Prostate gland (tissue), 2 donors: ENCODE measurements around the gene CRY1. TPM values are rescaled to one million over a fixed set of nuclear protein-coding genes. Genes with fewer than 3 reads are reported as not detected.
A peak's percentile ranks its signal among the peaks of the same experiment; 100 is the strongest.

Experiments
- DNase-seq: peaks from one replicate; pipeline ENCODE4 v3.0.0-alpha.2; 2019; ENCODE audit warnings: low spot score
- H3K27ac ChIP-seq, 2 donors: fragments of 200-600 bp; sonication (generic); 2 replicates each; pipeline ENCODE4 v1.5.1; 2017 to 2019
- H3K27me3 ChIP-seq: fragments of 200-600 bp; sonication (generic); replicated peaks from 2 replicates; pipeline ENCODE4 v1.5.1; 2019; ENCODE audit not compliant: insufficient read depth
- H3K36me3 ChIP-seq, 2 donors: fragments of 200-600 bp; sonication (generic); 1 replicate in 1 of 2; 2 replicates in 1 of 2; pipeline versions ENCODE4 v1.5.1 to v1.8.1; 2017 to 2019
- H3K4me1 ChIP-seq: fragments of 200-600 bp; sonication (generic); replicated peaks from 2 replicates; pipeline ENCODE4 v1.5.1; 2019
- H3K4me3 ChIP-seq, 2 donors: fragments of 200-600 bp; sonication (generic); 2 replicates each; pipeline ENCODE4 v1.5.1; 2017 to 2019
- H3K9me3 ChIP-seq: fragments of 200-600 bp; sonication (generic); 2 replicates; pipeline ENCODE4 v1.5.1; 2017
- POLR2A ChIP-seq: fragments of 450-650 bp; IDR thresholded peaks from one replicate; pipeline ENCODE4 v1.6.1; 2016; ENCODE audit warnings: antibody characterized with exemption, mild to moderate bottlenecking
- POLR2AphosphoS5 ChIP-seq: sonication (generic); formaldehyde crosslinking; IDR thresholded peaks from one replicate; pipeline ENCODE4 v1.6.1; 2017; ENCODE audit warnings: antibody characterized with exemption
- WGBS: methylation state at CpG from one replicate; pipeline ENCODE4 v1.1.5; 2018; 5-methylcytosine and 5-hydroxymethylcytosine counted together
- intact Hi-C: fragments of 100-400 bp; cut with DNase I; formaldehyde crosslinking; loops from one replicate; pipeline ENCODE4 v1.14.2; 2022
- total RNA-seq, 2 donors: library from RNA; depleted of rRNA; stranded (reverse); fragments of >200 nt; gene quantifications; one replicate each; pipeline ENCODE4 v1.1.0, GENCODE V29; 2016
- TF ChIP-seq, protein P1 (sequence below), 4 experiments: fragments of 200-600 bp in 2 of 4; fragments of 450-650 bp in 2 of 4; sonication (generic) in 2 of 4; IDR thresholded peaks; 1 replicate in 3 of 4; 2 replicates in 1 of 4; pipeline ENCODE4 v1.5.1; 2016 to 2019; ENCODE audit warnings: antibody characterized with exemption in 4 of 4, mild to moderate bottlenecking in 2 of 4, moderate library complexity in 2 of 4

CRY1 gene
- total RNA-seq, 2 donors from 2014 or later, result 15.7 to 35.2 TPM

GRCh38 chr12:106978035-106978800 is 115.1 kb downstream of the CRY1 start:
- H3K4me3 ChIP-seq, result no peak overlapping the region
- no peaks in the 10 kb centered on the region for H3K9me3 ChIP-seq
- no peaks in the 10 kb centered on the region for H3K36me3 ChIP-seq
- DNase-seq, result peak; percentile 52
- H3K27ac ChIP-seq, result no peak overlapping the region
- WGBS, result 16% methylated on average over 9 of the region's 9 CpGs
- H3K4me1 ChIP-seq, result no peaks in the 10 kb centered on the region
- H3K27me3 ChIP-seq, result no peaks in the 10 kb centered on the region
- intact Hi-C loops, result no loop called here
- no peak for TF ChIP-seq POLR2AphosphoS5
- TF ChIP-seq, protein P1, sequence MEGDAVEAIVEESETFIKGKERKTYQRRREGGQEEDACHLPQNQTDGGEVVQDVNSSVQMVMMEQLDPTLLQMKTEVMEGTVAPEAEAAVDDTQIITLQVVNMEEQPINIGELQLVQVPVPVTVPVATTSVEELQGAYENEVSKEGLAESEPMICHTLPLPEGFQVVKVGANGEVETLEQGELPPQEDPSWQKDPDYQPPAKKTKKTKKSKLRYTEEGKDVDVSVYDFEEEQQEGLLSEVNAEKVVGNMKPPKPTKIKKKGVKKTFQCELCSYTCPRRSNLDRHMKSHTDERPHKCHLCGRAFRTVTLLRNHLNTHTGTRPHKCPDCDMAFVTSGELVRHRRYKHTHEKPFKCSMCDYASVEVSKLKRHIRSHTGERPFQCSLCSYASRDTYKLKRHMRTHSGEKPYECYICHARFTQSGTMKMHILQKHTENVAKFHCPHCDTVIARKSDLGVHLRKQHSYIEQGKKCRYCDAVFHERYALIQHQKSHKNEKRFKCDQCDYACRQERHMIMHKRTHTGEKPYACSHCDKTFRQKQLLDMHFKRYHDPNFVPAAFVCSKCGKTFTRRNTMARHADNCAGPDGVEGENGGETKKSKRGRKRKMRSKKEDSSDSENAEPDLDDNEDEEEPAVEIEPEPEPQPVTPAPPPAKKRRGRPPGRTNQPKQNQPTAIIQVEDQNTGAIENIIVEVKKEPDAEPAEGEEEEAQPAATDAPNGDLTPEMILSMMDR (IDR thresholded peaks at IDR 0.05), result no peak
- no peak for TF ChIP-seq POLR2A

DNA sequence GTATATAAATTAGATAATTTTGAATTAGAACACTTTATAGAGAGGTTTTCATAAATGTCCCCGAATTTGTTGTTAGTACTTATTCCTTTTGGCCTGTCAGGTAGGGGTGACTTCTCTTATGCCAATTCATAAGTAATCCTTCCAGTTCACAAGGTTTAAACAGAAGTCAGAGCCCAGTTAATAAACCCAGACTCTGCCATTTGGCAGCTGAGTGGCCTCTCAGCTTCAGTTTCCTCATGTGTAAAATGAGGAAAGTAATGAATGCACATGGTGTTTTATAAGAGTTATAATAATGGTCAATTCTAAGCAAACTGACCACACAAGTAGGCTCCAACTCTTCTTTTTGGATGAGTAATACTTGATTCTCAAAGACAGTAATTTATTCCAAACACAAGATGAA is 116.7 kb downstream of the CRY1 start:
- DNase-seq, result no peak
- H3K4me1 ChIP-seq, result no peaks in the 10 kb centered on the region
- WGBS, result 40% methylated on average over 1 of the region's 1 CpG
- no peaks in the 10 kb centered on the region for H3K9me3 ChIP-seq
- intact Hi-C loops, result no loop called here
- H3K27ac ChIP-seq, result no peak overlapping the region
- TF ChIP-seq POLR2AphosphoS5, result no peak
- TF ChIP-seq, protein P1 (IDR thresholded peaks at IDR 0.05), result no peak
- TF ChIP-seq POLR2A, result no peak
- H3K4me3 ChIP-seq, result no peak overlapping the region
- H3K36me3 ChIP-seq, result no peaks in the 10 kb centered on the region
- H3K27me3 ChIP-seq, result no peaks in the 10 kb centered on the region

- Histone ChIP-seq H3K27ac (no peak overlapping the region), H3K36me3 (no peaks in the 10 kb centered on the region), H3K27me3 (no peaks in the 10 kb centered on the region), H3K9me3 (no peaks in the 10 kb centered on the region), H3K4me1 (no peaks in the 10 kb centered on the region), H3K4me3 (no peak overlapping the region)
- no peak for DNase-seq
- 93% methylated on average over 3 of the region's 3 CpGs for WGBS
- intact Hi-C loops, result no loop called here
- TF ChIP-seq, protein P1 (IDR thresholded peaks at IDR 0.05), result no peak
- TF ChIP-seq POLR2A, result no peak
- TF ChIP-seq POLR2AphosphoS5, result no peak
Observed at GRCh38 chr12:106975993-106976658, 117.2 kb downstream of the CRY1 start.

DNA sequence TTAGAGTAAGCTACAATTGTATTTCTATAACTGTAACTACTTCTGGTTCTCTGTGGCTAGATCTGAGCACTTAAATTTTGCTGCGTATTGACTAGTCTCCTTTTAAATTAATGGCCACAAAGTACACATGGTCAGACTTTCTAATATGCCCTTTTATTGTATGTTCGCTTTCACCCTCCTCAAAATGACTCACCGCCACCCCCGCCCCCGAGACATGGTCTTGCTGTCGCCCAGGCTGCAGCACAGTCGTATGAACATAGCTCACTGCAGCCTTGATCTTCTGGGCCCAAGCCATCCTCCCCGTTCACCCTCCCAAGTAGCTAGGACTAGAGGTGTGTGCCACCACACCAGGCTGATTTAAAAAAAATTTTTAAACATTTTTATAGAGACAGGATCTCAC is 118.3 kb downstream of the CRY1 start:
- Histone ChIP-seq H3K27ac (no peak overlapping the region), H3K36me3 (no peaks in the 10 kb centered on the region), H3K27me3 (no peaks in the 10 kb centered on the region), H3K4me3 (no peak overlapping the region), H3K9me3 (no peaks in the 10 kb centered on the region), H3K4me1 (no peaks in the 10 kb centered on the region)
- 96% methylated on average over 8 of the region's 8 CpGs for WGBS
- TF ChIP-seq POLR2AphosphoS5 (no peak), POLR2A (no peak)
- TF ChIP-seq, protein P1 (IDR thresholded peaks at IDR 0.05), result no peak
- intact Hi-C loops, result no loop called here
- DNase-seq, result no peak
